CD4-positive, alpha-beta T cell treated with Interleukin-6 for 4 hours (primary cell): ENCODE measurements around the gene BRCC3.
"Not testable (repeated sequence)": the region's sequence is repeated elsewhere in the genome, so short reads cannot be mapped to it uniquely, and the experiment has no call there.

Source experiments
- DNase-seq: peaks from one replicate; pipeline ENCODE4 v3.0.0-alpha.2; 2020; ENCODE audit warnings: mixed read lengths

The BRCC3 gene

GRCh38 chrX:155148166-155148565 lies 76.9 kb downstream of the BRCC3 start:
- DNase-seq, result not testable (repeated sequence)

- DNase-seq, result peak; percentile 42
Measured at GRCh38 chrX:155148724-155149537, 77.6 kb downstream of the BRCC3 start.

DNA sequence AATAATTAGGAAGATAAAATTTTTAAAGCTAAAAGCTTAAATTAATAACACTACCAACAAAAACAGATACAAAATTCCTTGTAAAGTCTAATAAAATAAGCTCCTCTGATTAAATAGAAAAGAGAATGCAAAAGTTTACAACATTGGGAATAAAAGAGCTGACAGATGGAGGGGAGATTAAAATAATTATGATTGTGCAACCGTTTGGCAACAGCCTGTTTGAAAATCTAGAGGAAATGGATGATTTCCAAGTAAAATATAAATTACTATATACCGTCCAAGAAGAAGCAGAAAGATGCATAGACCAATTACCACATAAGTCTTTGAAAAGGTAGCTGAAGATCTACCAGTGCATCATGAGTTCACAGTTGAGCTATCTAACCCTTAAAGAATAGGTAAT lies 98.6 kb downstream of the BRCC3 start:
- DNase-seq, result no peak
